ENCODE results near the gene PDE4C.
A peak's percentile ranks its signal among the peaks of the same experiment; 100 is the strongest.

PDE4C gene

DNA sequence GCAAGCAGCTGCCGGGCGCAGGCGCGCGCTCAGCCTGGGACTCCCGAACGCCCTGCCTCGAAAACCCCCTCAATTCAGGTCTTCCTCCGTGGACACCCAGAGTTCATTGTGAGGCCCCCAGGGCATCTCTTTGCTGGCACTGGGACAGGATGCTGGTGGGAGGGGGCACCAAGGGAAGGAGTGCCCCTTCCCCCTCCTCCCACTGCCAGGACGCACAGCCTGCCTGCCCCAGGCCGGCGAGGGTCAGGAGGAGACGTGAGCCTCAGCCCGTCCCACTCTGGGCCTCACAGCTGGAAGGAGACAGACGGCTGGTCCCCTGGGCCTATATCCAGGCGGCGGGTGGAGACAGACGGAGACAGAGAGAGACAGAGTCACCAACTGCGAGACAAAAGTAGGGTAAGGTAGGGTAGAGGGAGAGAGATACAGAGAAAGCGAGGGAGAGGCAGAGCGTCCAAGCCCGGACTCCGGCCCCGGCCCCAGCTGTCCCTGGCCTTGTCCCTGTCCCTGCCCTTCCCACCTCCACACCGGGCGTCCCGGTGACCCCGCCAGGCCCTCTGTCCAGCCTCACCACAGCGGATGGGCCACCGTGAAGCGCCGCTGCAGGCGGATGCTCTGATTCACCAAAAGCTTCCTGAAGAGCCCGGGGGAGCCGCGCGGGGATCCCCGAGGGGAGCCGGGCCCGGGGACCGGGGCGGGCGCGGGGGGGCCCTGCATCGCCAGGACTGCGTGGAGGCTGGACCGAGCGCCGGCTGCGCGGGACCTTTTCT is at the start of gene PDE4C:
TSS of gene PDE4C (minus strand) at position 737 of the 767 bp plus-strand sequence. CDS start at position 714, 23 bp downstream.
- no peak within 1 kb of the TSS for H3K4me3 ChIP-seq (ENCODE audit: low read length)
- H3K27me3 ChIP-seq (ENCODE audit: control insufficient read depth, insufficient read depth, low read length) = peaks cover 19% of the 10 kb centered on the region
- no peaks in the 10 kb centered on the region for H3K36me3 ChIP-seq (ENCODE audit: control insufficient read depth, insufficient read depth, low read length)
- H3K27ac ChIP-seq (ENCODE audit: low read depth, low read length) = peak within 1 kb of the TSS; percentile 16
- H3K9ac ChIP-seq (ENCODE audit: low read length) = no peak within 1 kb of the TSS
- H3K4me1 ChIP-seq (ENCODE audit: control insufficient read depth, insufficient read depth, low read length) = peaks cover 5% of the 10 kb centered on the region

DNA sequence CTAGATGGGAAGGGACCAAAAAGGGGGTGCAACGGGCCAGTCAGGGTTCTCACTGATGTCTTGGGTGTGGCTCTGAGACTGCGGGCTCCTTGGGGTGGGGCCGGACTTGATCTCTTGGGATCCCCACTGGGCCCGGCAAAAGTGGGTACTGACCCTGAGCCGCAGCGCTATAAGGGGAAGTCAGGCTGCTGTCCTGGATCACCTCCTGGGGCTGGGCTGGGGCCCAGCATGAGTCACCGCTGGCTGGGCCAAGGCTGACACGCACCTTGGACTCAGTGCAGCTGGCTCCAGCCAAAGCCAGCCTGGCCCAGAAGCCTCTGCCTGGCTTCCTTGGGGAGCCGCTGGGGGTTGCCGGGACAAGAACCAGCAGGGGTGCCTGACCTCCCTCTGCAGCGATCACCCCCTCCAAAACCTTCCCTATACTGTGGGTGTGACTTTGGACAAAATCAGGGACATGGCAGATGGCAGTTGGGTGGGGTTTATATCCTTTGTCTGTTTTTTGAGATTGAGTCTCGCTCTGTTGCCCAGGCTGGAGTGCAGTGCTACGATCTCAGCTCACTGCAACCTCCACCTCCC is 48.6 kb upstream of the PDE4C start:
- H3K4me3 ChIP-seq (ENCODE audit: low read length) = peak overlapping the region; percentile 4
- H3K36me3 ChIP-seq (ENCODE audit: control insufficient read depth, insufficient read depth, low read length) = peaks cover 12% of the 10 kb centered on the region
- H3K9ac ChIP-seq (ENCODE audit: low read length) = no peak overlapping the region
- H3K27me3 ChIP-seq (ENCODE audit: control insufficient read depth, insufficient read depth, low read length) = no peaks in the 10 kb centered on the region
- peak overlapping the region; percentile 88 for H3K27ac ChIP-seq (ENCODE audit: low read depth, low read length)
- peaks cover 30% of the 10 kb centered on the region for H3K4me1 ChIP-seq (ENCODE audit: control insufficient read depth, insufficient read depth, low read length)

DNA sequence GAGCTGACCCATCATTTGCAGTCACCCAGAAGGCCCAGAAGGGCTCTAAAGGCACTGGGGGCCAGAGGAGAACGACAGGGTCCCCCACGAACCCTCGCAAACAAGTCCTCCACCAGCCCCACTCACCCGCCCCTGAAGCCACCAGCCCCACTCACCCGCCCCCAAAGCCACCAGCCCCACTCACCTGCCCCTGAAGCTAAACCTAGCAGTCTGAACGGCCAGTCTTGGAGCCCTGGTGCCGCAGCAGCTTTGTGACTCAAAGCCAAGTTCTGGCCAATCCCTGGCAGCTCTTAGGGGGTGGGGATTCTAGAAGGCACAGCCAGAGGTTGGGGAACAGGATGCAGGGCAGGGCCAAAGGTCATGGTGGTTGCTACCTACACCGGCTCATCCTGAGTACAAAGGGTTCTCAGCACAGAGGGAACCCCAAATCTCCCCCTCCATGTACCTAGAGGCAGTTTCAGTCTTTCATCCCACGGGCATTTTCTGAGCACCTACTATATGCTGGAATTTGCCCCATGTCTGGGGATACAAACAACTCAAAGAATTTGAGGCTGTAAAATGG is 48.1 kb upstream of the PDE4C start, which contains the start of gene IQCN:
TSS of gene IQCN (minus strand) at position 234 of the 562 bp plus-strand sequence. CDS start 4,974 bp downstream, outside the sequence.
- Histone ChIP-seq H3K36me3 (ENCODE audit: control insufficient read depth, insufficient read depth, low read length) (peaks cover 12% of the 10 kb centered on the region), H3K27ac (ENCODE audit: low read depth, low read length) (peak within 1 kb of the TSS; percentile 88), H3K27me3 (ENCODE audit: control insufficient read depth, insufficient read depth, low read length) (no peaks in the 10 kb centered on the region), H3K4me1 (ENCODE audit: control insufficient read depth, insufficient read depth, low read length) (peaks cover 30% of the 10 kb centered on the region), H3K4me3 (ENCODE audit: low read length) (peak within 1 kb of the TSS; percentile 4), H3K9ac (ENCODE audit: low read length) (no peak within 1 kb of the TSS)

DNA sequence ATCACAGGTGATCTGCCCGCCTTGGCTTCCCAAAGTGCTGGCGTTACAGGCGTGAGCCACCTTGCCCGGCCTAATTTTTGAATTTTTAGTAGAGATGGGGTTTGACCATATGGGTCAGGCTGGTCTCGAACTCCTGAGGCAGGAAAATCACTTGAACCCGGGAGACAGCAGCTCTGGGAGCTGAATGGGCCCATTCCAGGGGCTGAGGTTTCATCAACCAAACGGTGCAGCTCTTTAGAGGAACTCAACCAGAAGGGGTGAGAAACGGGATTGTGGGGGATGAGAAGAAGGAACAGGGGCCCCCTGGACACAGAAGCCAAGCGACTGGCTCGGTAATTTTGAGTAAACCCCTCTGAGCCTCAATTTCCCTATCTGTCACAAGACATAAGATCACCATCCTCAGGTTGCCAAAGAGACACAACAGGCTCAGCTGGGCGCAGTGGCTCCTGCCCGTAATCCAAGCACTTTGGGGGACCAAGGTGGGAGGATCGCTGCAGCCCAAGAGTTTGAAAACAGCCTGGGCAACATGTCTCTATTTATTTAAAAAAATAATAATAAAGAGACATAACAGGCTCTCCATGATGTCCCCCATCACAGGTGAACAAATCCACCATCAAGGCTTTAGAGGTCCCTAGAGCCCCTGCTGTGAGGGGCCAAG is 47.5 kb upstream of the PDE4C start:
- Histone ChIP-seq H3K27me3 (ENCODE audit: control insufficient read depth, insufficient read depth, low read length) (no peaks in the 10 kb centered on the region), H3K27ac (ENCODE audit: low read depth, low read length) (no peak overlapping the region), H3K9ac (ENCODE audit: low read length) (no peak overlapping the region), H3K36me3 (ENCODE audit: control insufficient read depth, insufficient read depth, low read length) (peaks cover 8% of the 10 kb centered on the region), H3K4me3 (ENCODE audit: low read length) (no peak overlapping the region), H3K4me1 (ENCODE audit: control insufficient read depth, insufficient read depth, low read length) (peaks cover 27% of the 10 kb centered on the region)

DNA sequence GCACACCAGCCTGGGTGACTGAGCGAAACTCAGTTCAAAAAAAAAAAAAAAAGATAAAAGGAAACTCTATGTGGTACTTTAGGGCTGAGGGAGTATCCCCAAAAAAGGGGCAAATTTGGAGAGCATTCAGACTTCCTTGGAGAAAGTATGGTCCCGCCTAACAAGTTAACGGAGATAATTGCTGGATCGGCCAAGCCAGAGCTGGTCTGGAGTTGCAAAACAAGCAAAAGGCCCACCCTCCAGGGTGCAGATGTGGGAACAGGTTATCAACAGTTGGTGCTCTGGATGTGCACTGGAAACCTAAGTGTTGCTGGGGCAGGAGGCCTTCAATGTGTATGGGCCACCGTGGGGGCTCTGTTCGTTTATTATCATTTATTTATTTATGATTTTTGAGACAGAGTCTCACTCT is 45.2 kb upstream of the PDE4C start:
- H3K27ac ChIP-seq (ENCODE audit: low read depth, low read length) = no peak overlapping the region
- H3K4me3 ChIP-seq (ENCODE audit: low read length) = no peak overlapping the region
- H3K36me3 ChIP-seq (ENCODE audit: control insufficient read depth, insufficient read depth, low read length) = peaks cover 5% of the 10 kb centered on the region
- H3K27me3 ChIP-seq (ENCODE audit: control insufficient read depth, insufficient read depth, low read length) = no peaks in the 10 kb centered on the region
- no peak overlapping the region for H3K9ac ChIP-seq (ENCODE audit: low read length)
- peaks cover 16% of the 10 kb centered on the region for H3K4me1 ChIP-seq (ENCODE audit: control insufficient read depth, insufficient read depth, low read length)

DNA sequence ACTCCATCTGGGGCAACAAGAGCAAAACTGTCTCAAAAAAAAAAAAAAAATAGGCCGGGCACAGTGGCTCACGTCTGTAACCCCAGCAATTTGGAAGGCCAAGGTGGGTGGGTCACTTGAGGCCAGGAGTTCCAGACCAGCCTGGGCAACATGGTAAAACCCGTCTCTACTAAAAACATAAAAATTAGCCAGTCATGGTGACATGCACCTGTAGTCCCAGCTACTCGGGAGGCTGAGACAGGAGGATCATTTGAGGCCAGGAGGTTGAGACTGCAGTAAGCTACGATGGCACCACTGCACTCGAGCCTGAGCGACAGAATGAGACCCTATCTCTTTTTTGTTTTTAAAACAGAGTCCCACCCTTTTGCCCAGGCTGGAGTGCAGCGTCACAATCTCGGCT is 44.1 kb upstream of the PDE4C start:
- H3K27me3 ChIP-seq (ENCODE audit: control insufficient read depth, insufficient read depth, low read length) = no peaks in the 10 kb centered on the region
- H3K4me1 ChIP-seq (ENCODE audit: control insufficient read depth, insufficient read depth, low read length) = peaks cover 9% of the 10 kb centered on the region
- H3K4me3 ChIP-seq (ENCODE audit: low read length) = no peak overlapping the region
- H3K9ac ChIP-seq (ENCODE audit: low read length) = no peak overlapping the region
- peaks cover 6% of the 10 kb centered on the region for H3K36me3 ChIP-seq (ENCODE audit: control insufficient read depth, insufficient read depth, low read length)
- H3K27ac ChIP-seq (ENCODE audit: low read depth, low read length) = no peak overlapping the region

DNA sequence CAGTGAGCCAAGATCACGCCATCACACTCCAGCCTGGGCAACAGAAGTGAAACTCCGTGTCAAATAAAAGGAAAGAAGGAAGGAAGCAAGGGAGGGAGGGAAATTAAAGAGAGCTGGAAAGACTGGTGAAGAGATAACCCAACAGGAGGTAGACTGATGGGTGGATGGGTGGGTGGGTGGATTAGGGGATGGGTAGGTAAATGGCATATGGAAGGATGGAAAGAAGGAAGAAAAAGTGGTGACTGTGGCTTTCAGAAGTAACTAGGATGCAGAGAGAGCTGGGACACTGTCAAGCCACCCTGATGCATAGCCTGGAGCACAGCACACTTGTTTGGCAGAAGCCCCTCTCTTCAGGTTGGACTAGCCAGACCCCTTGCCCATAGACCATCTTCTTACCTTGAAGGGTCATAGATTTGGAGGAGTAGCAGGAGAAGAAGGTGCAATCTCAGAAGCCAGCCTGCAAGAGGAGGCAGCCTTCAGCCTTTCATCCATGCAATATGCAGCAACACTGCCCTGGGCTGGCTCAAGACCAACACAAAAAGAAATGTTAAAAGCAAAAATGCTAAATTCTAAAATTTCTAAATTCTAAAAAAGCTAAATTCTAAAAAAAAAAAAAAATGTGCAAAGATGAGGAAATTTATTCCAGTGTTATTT is 43.0 kb upstream of the PDE4C start:
- H3K36me3 ChIP-seq (ENCODE audit: control insufficient read depth, insufficient read depth, low read length) = peaks cover 6% of the 10 kb centered on the region
- no peak overlapping the region for H3K9ac ChIP-seq (ENCODE audit: low read length)
- peaks cover under 1% of the 10 kb centered on the region for H3K4me1 ChIP-seq (ENCODE audit: control insufficient read depth, insufficient read depth, low read length)
- no peaks in the 10 kb centered on the region for H3K27me3 ChIP-seq (ENCODE audit: control insufficient read depth, insufficient read depth, low read length)
- no peak overlapping the region for H3K27ac ChIP-seq (ENCODE audit: low read depth, low read length)
- H3K4me3 ChIP-seq (ENCODE audit: low read length) = no peak overlapping the region

DNA sequence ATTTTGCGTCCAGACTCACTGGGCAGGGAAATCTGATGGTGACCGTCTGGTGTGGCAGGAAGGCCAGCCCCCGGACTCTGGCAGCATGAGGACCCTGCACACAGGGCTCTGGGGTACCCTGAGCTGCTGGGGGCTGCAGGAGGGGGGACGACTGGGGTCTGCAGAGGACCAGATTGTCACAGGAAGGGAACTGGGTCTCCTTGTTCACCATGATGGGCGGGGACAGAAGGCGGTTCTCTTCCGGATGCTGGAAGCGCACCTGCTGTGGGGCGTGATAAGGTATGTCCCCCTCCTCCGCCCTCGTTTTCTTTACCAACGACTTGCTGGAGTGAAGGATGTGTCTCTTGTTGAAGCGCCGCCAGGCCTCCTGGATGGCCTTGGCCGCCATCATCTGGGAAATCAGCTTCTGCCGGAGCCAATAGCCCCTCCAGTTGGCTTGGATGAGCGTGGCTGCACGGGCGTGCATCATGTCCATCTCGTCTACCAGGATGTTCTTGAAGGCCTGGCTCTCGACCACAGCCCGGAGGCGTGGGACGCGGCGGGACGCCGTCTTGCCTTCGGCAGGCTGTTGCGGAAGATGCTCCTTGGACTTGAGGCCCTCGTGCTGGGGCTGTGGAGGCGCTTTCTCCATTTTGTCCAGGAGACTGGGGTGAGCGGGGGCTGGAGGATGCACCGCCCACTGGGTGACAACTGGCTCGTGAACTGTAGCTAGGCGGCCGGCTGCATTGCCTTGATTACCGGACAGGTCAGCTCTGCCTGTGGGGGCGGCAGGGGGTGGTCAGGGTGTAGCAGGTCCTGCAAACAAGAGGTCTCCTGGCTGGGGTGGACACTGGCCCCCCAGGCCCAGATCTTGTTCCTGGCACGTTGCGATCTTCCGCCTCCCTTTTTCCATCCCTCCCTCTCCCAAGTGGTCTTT is 40.8 kb upstream of the PDE4C start:
- Histone ChIP-seq H3K9ac (ENCODE audit: low read length) (no peak overlapping the region), H3K36me3 (ENCODE audit: control insufficient read depth, insufficient read depth, low read length) (peaks cover 6% of the 10 kb centered on the region), H3K27me3 (ENCODE audit: control insufficient read depth, insufficient read depth, low read length) (no peaks in the 10 kb centered on the region), H3K27ac (ENCODE audit: low read depth, low read length) (no peak overlapping the region), H3K4me1 (ENCODE audit: control insufficient read depth, insufficient read depth, low read length) (no peaks in the 10 kb centered on the region), H3K4me3 (ENCODE audit: low read length) (no peak overlapping the region)

DNA sequence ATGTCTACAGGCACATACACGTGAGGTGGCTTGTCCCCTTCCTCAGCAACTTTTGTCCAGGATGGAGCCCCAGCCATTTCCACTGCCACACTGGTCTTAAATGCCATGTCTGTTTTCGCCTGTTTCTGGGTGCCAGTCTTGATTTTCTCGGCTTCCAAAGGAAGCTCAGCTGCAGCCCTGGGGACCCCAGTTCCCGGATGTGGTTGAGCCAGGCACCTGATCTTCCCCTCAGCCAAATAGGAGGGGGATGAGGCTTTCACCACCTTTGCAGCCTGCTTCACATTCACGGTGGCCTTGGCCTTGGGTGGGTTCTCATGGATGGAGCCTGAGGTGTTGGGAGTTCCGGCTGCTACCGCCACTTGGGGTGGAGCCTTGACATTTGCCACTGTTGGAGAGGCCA is 39.3 kb upstream of the PDE4C start:
- Histone ChIP-seq H3K27me3 (ENCODE audit: control insufficient read depth, insufficient read depth, low read length) (no peaks in the 10 kb centered on the region), H3K4me3 (ENCODE audit: low read length) (no peak overlapping the region), H3K36me3 (ENCODE audit: control insufficient read depth, insufficient read depth, low read length) (peaks cover 6% of the 10 kb centered on the region), H3K9ac (ENCODE audit: low read length) (no peak overlapping the region), H3K27ac (ENCODE audit: low read depth, low read length) (no peak overlapping the region), H3K4me1 (ENCODE audit: control insufficient read depth, insufficient read depth, low read length) (no peaks in the 10 kb centered on the region)

DNA sequence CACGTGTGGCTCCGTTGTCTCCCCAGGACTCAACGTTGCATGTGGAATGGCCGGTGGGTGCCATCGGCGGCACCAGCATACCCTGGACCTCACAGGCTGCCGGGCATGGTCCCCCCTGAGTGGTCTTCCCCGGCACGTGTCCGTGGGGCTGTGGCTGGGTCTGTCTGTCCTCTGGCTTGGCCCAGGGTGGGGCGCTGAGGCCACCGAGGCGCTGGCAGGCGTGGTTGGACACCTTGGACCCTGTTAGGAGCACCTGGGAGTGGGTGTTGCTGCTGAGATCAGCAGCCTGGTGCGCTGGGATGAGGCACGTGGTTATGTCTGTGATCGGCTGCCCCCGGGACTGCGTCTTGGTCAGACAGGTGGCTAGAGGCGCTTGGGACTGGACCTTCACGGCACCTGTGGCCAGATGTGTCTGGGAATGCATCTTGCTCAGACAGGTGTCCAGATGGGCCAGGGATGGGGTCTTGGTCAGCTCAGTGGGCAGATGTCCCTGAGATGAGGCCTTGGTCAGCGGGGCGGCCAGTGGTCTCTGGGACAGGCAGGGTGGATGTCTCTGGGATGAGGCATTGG is 38.8 kb upstream of the PDE4C start:
- Histone ChIP-seq H3K36me3 (ENCODE audit: control insufficient read depth, insufficient read depth, low read length) (peaks cover 6% of the 10 kb centered on the region), H3K27me3 (ENCODE audit: control insufficient read depth, insufficient read depth, low read length) (no peaks in the 10 kb centered on the region)

DNA sequence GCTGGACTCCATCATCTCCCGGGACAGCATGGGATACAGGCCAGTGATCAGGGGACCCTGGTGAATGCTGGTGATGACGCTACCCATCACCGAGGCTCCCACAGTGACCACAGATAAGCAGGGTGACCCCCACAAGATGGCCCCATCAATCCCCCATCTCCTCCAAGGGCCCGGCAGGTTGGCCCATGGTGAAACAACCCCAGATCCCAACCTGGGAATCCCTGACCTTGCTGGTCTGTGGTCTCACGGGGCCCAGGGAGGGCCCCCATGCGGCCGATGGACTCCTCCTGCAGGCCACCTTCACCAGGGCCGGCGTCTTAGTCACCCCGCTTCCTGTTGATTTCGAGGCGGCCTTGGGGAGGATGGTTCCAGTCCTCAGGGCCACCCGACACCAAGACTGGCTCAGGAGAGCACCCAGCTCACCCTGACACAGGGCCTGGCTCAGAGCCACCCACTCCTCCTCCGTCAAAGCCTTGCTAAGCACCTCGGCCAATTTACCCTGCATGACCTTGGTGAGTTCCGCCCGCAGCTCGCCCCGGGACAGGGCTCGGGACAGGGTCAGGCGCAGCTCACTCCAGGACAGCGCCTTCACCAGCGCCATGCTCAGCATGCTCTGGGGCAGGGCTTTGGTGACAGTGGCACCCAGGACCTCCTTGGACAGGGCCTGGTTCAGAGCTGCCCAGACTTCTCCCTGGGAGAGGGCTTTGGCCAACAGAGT is 38.1 kb upstream of the PDE4C start:
- Histone ChIP-seq H3K27ac (ENCODE audit: low read depth, low read length) (no peak overlapping the region), H3K36me3 (ENCODE audit: control insufficient read depth, insufficient read depth, low read length) (peaks cover 6% of the 10 kb centered on the region), H3K4me3 (ENCODE audit: low read length) (no peak overlapping the region), H3K4me1 (ENCODE audit: control insufficient read depth, insufficient read depth, low read length) (no peaks in the 10 kb centered on the region), H3K9ac (ENCODE audit: low read length) (no peak overlapping the region), H3K27me3 (ENCODE audit: control insufficient read depth, insufficient read depth, low read length) (no peaks in the 10 kb centered on the region)

More for the DNA sequence above, 38.8 kb upstream of the PDE4C start:
- no peak overlapping the region for H3K4me3 ChIP-seq (ENCODE audit: low read length)
- H3K4me1 ChIP-seq (ENCODE audit: control insufficient read depth, insufficient read depth, low read length) = no peaks in the 10 kb centered on the region
- H3K27ac ChIP-seq (ENCODE audit: low read depth, low read length) = no peak overlapping the region
- no peak overlapping the region for H3K9ac ChIP-seq (ENCODE audit: low read length)

Data from rectal smooth muscle tissue (tissue), 1 donor.